Measurements from ENCODE around the gene BCL2L12.

The BCL2L12 gene

GRCh38 chr19:49713236-49713845 is 47.6 kb downstream of the BCL2L12 start:
- Histone ChIP-seq H3K4me3 (ENCODE audit: low read depth, low read length) (no peak overlapping the region), H3K27ac (ENCODE audit: extremely low read depth, low read depth, low read length) (no peak overlapping the region), H3K4me1 (ENCODE audit: control insufficient read depth, insufficient read depth, low read length) (no peaks in the 10 kb centered on the region), H3K36me3 (ENCODE audit: control insufficient read depth in 2 of 2, insufficient read depth in 1 of 2, low read length in 2 of 2) (no peaks in the 10 kb centered on the region), H3K9me3 (ENCODE audit: control insufficient read depth, insufficient read depth, low read depth, low read length) (no peaks in the 10 kb centered on the region)
- POLR2A ChIA-PET = interaction anchor here (0.6 kb wide), 1 partner anchor 1332 kb away, joined by 3 read pairs; no protein-coding TSS in a partner anchor
- CTCF ChIA-PET = interaction anchor here (0.6 to 0.7 kb wide), 2 partner anchors 32 to 35 kb away, joined by 3 to 4 read pairs; no protein-coding TSS in a partner anchor
- TF ChIP-seq SCRT2 (tag by site-specific recombination; IDR thresholded peaks at IDR 0.05) (no peak), ZNF202 (tag by site-specific recombination; IDR thresholded peaks at IDR 0.05; ENCODE audit: borderline replicate concordance) (no peak), ZNF585B (tag by site-specific recombination; IDR thresholded peaks at IDR 0.05) (no peak), YY1 (tag by site-specific recombination; IDR thresholded peaks at IDR 0.05) (no peak), BCL11A (tag by site-specific recombination; IDR thresholded peaks at IDR 0.05; ENCODE audit: low read depth) (no peak), ZNF843 (tag by site-specific recombination; IDR thresholded peaks at IDR 0.05) (no peak), SP7 (tag by site-specific recombination; IDR thresholded peaks at IDR 0.05) (no peak), PRDM4 (tag by site-specific recombination; IDR thresholded peaks at IDR 0.05) (no peak), ZBTB10 (tag by site-specific recombination; IDR thresholded peaks at IDR 0.05) (no peak), ZNF610 (tag by site-specific recombination; IDR thresholded peaks at IDR 0.05; ENCODE audit: borderline replicate concordance) (no peak), ZNF558 (tag by site-specific recombination; IDR thresholded peaks at IDR 0.05) (no peak), ZNF580 (tag by site-specific recombination; IDR thresholded peaks at IDR 0.05) (no peak), ZNF792 (tag by site-specific recombination; IDR thresholded peaks at IDR 0.05) (no peak), TRIM28 (IDR thresholded peaks at IDR 0.05; ENCODE audit: borderline replicate concordance, low read length) (no peak), ZFP3 (tag by site-specific recombination; IDR thresholded peaks at IDR 0.05; ENCODE audit: low read depth) (no peak), ZFHX2 (tag by site-specific recombination; conservative IDR thresholded peaks at IDR 0.05) (no peak), ZFP37 (tag by site-specific recombination; IDR thresholded peaks at IDR 0.05) (no peak), ZNF132 (tag by site-specific recombination; IDR thresholded peaks at IDR 0.05; ENCODE audit: borderline replicate concordance) (no peak)
- TF ChIP-seq, protein P1, sequence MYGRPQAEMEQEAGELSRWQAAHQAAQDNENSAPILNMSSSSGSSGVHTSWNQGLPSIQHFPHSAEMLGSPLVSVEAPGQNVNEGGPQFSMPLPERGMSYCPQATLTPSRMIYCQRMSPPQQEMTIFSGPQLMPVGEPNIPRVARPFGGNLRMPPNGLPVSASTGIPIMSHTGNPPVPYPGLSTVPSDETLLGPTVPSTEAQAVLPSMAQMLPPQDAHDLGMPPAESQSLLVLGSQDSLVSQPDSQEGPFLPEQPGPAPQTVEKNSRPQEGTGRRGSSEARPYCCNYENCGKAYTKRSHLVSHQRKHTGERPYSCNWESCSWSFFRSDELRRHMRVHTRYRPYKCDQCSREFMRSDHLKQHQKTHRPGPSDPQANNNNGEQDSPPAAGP (tag by site-specific recombination; IDR thresholded peaks at IDR 0.05) = no peak
- TF ChIP-seq, protein P2, sequence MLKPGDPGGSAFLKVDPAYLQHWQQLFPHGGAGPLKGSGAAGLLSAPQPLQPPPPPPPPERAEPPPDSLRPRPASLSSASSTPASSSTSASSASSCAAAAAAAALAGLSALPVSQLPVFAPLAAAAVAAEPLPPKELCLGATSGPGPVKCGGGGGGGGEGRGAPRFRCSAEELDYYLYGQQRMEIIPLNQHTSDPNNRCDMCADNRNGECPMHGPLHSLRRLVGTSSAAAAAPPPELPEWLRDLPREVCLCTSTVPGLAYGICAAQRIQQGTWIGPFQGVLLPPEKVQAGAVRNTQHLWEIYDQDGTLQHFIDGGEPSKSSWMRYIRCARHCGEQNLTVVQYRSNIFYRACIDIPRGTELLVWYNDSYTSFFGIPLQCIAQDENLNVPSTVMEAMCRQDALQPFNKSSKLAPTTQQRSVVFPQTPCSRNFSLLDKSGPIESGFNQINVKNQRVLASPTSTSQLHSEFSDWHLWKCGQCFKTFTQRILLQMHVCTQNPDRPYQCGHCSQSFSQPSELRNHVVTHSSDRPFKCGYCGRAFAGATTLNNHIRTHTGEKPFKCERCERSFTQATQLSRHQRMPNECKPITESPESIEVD (tag by site-specific recombination; IDR thresholded peaks at IDR 0.05) = no peak
